GM12878 (cell line): Measurements from ENCODE around the gene EXOC4.

ENCODE experiments used
- EP300 ChIP-seq, 2 experiments: fragments of 150-350 bp in 1 of 2; IDR thresholded peaks; 2 replicates each; pipeline ENCODE4 v1.6.1; 2011 to 2012; ENCODE audit warnings: low read depth in 2 of 2, low read length in 2 of 2, borderline replicate concordance in 1 of 2, improper control_type of control experiment in 1 of 2, inconsistent platforms in 1 of 2; ENCODE audit not compliant: control insufficient read depth in 1 of 2
- FOXK2 ChIP-seq: fragments of 450-650 bp; IDR thresholded peaks from 2 replicates; pipeline ENCODE4 v1.6.1; 2017; ENCODE audit warnings: mild to moderate bottlenecking, moderate library complexity
- KDM1A ChIP-seq: fragments of 200-600 bp; sonication (generic); IDR thresholded peaks from 2 replicates; pipeline ENCODE4 v1.6.1; 2016; ENCODE audit warnings: borderline replicate concordance
- MTA3 ChIP-seq: IDR thresholded peaks from 2 replicates; pipeline ENCODE4 v1.6.1; 2012; ENCODE audit warnings: low read length, inconsistent platforms, borderline replicate concordance
- MYC ChIP-seq: IDR thresholded peaks from 2 replicates; pipeline ENCODE4 v1.6.1; 2011; ENCODE audit warnings: mild to moderate bottlenecking, low read length, moderate library complexity, inconsistent platforms; ENCODE audit not compliant: insufficient read depth, insufficient replicate concordance, insufficient read length, severe bottlenecking
- SRF ChIP-seq, 2 experiments: IDR thresholded peaks; 2 replicates each; pipeline ENCODE4 v1.6.1; 2011; ENCODE audit warnings: low read depth in 2 of 2, low read length in 2 of 2, mild to moderate bottlenecking in 1 of 2, moderate library complexity in 1 of 2
- SUZ12 ChIP-seq: fragments of 200-600 bp; sonication (generic); IDR thresholded peaks from one replicate; pipeline ENCODE4 v1.6.1; 2018; ENCODE audit warnings: antibody characterized with exemption, mild to moderate bottlenecking; ENCODE audit not compliant: unreplicated experiment
- TF ChIP-seq, protein P1 (sequence below), 3 experiments: IDR thresholded peaks in 2 of 3; conservative IDR thresholded peaks in 1 of 3; 2 replicates each; pipeline ENCODE4 v1.5.1; 2011; ENCODE audit warnings: low read depth in 3 of 3, low read length in 3 of 3, mild to moderate bottlenecking in 3 of 3, control low read depth in 2 of 3, moderate library complexity in 2 of 3, inconsistent platforms in 1 of 3, mixed read lengths in 1 of 3; ENCODE audit not compliant: control insufficient read depth in 2 of 3, insufficient read depth in 1 of 3; ENCODE audit errors: extremely low read depth in 1 of 3

GRCh38 chr7:133590795-133591194, 337.9 kb downstream of the EXOC4 start:
- TF ChIP-seq, protein P1, sequence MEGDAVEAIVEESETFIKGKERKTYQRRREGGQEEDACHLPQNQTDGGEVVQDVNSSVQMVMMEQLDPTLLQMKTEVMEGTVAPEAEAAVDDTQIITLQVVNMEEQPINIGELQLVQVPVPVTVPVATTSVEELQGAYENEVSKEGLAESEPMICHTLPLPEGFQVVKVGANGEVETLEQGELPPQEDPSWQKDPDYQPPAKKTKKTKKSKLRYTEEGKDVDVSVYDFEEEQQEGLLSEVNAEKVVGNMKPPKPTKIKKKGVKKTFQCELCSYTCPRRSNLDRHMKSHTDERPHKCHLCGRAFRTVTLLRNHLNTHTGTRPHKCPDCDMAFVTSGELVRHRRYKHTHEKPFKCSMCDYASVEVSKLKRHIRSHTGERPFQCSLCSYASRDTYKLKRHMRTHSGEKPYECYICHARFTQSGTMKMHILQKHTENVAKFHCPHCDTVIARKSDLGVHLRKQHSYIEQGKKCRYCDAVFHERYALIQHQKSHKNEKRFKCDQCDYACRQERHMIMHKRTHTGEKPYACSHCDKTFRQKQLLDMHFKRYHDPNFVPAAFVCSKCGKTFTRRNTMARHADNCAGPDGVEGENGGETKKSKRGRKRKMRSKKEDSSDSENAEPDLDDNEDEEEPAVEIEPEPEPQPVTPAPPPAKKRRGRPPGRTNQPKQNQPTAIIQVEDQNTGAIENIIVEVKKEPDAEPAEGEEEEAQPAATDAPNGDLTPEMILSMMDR (IDR thresholded peaks at IDR 0.05 in 2 of 3, conservative IDR thresholded peaks at IDR 0.05 in 1 of 3; ENCODE audit: control insufficient read depth in 2 of 3, extremely low read depth in 1 of 3, insufficient read depth in 1 of 3, low read depth in 3 of 3, low read length in 3 of 3), result no peak
- TF ChIP-seq MYC, result no peak
- no peak for TF ChIP-seq FOXK2
- TF ChIP-seq MTA3, result no peak
- TF ChIP-seq EP300 (IDR thresholded peaks at IDR 0.05; ENCODE audit: borderline replicate concordance in 1 of 2, control insufficient read depth in 1 of 2, low read depth in 2 of 2, low read length in 2 of 2), result no peak
- TF ChIP-seq SUZ12, result no peak
- no peak for TF ChIP-seq SRF (IDR thresholded peaks at IDR 0.05; ENCODE audit: low read depth in 2 of 2, low read length in 2 of 2)
- no peak for TF ChIP-seq KDM1A
